HG02840 (cell line): Measurements from ENCODE around the gene RPS6KA5.
"Not testable (repeated sequence)": the region's sequence is repeated elsewhere in the genome, so short reads cannot be mapped to it uniquely, and the experiment has no call there.

Experiments used
- ATAC-seq: cut with Tn5 transposase; IDR thresholded peaks from one replicate; pipeline ENCODE4 v1.9.1; 2021; ENCODE audit warnings: mild to moderate bottlenecking, moderate library complexity, moderate number of reproducible peaks; ENCODE audit not compliant: unreplicated experiment, low FRiP score

The RPS6KA5 gene

GRCh38 chr14:90890322-90891020 lies 170.0 kb downstream of the RPS6KA5 start:
- no peak for ATAC-seq

- no peak for ATAC-seq
Observed at GRCh38 chr14:90886297-90886815, 174.1 kb downstream of the RPS6KA5 start.

- no peak for ATAC-seq
Observed at GRCh38 chr14:90883782-90884181, 176.7 kb downstream of the RPS6KA5 start.

GRCh38 chr14:90883197-90883596 lies 177.2 kb downstream of the RPS6KA5 start:
- ATAC-seq = no peak

- ATAC-seq = no peak
Observed at GRCh38 chr14:90880282-90880681, 180.2 kb downstream of the RPS6KA5 start.

- no peak for ATAC-seq
Observed at GRCh38 chr14:90874599-90874998, 185.8 kb downstream of the RPS6KA5 start.

GRCh38 chr14:90871605-90872233 lies 188.7 kb downstream of the RPS6KA5 start:
- no peak for ATAC-seq

GRCh38 chr14:90870950-90871604 lies 189.4 kb downstream of the RPS6KA5 start:
- ATAC-seq = no peak

GRCh38 chr14:90867501-90867900 lies 192.9 kb downstream of the RPS6KA5 start:
- no peak for ATAC-seq

GRCh38 chr14:90866833-90867232 lies 193.6 kb downstream of the RPS6KA5 start:
- ATAC-seq = no peak

GRCh38 chr14:90864741-90865140 lies 195.7 kb downstream of the RPS6KA5 start:
- no peak for ATAC-seq

GRCh38 chr14:90858511-90858910 lies 201.9 kb downstream of the RPS6KA5 start:
- ATAC-seq = no peak

GRCh38 chr14:90857866-90858265 lies 202.6 kb downstream of the RPS6KA5 start:
- no peak for ATAC-seq

GRCh38 chr14:90856115-90856514 lies 204.3 kb downstream of the RPS6KA5 start:
- ATAC-seq = not testable (repeated sequence)

- no peak for ATAC-seq
Observed at GRCh38 chr14:90853116-90853515, 207.3 kb downstream of the RPS6KA5 start.

- ATAC-seq = no peak
Observed at GRCh38 chr14:90851327-90852036, 209.0 kb downstream of the RPS6KA5 start.

- no peak for ATAC-seq
Observed at GRCh38 chr14:90850487-90850886, 210.0 kb downstream of the RPS6KA5 start.

- no peak for ATAC-seq
Observed at GRCh38 chr14:90849787-90850444, 210.5 kb downstream of the RPS6KA5 start.

GRCh38 chr14:90848944-90849731 lies 211.3 kb downstream of the RPS6KA5 start:
- no peak for ATAC-seq

GRCh38 chr14:90846511-90846910 lies 213.9 kb downstream of the RPS6KA5 start:
- ATAC-seq = no peak
